ENCODE data around the gene RPA1.

Gene RPA1

DNA sequence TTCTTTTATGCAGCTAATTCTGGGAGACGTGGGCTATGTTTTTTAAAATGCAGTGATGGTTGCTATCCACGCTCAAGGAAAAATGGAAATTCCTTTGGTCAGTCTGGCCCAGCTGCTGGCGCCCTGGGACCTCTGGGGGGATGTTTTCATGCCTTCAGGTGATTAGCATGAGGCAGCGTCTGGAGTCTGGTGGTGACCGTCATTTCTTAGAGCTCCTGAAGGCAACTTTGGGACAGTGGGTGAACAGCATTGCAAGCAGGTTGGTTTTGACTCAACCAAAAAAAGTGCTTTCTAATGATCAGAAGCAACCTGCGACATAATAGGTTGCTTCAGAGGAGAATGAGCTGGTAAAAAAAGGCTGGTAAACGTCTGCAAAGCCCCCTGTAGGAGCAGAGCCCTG lies 82.3 kb downstream of the RPA1 start:
- no peak for DNase-seq

DNA sequence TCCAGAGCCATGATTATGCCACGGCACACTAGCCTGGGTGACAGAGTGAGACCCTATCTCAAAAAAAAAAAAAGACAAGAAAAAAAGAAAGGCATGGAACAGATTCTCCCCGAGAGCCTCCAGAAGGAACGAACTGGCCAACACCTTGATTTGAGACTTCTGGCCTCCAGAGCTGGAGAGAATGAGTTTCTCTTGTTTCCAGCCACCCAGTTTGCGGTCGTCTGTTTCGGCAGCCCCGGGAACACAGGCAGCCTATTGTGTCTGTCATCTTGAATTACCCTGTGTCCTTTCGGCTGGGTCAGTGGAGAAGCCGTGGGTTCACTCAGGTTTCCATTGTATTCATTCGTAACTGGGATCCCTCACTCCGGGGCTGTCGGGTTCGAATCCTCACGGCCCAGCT lies 83.9 kb downstream of the RPA1 start:
- DNase-seq: no peak

GRCh38 chr17:1914661-1915083 lies 84.9 kb downstream of the RPA1 start:
- no peak for DNase-seq

GRCh38 chr17:1915889-1916288 lies 86.1 kb downstream of the RPA1 start:
- no peak for DNase-seq

DNA sequence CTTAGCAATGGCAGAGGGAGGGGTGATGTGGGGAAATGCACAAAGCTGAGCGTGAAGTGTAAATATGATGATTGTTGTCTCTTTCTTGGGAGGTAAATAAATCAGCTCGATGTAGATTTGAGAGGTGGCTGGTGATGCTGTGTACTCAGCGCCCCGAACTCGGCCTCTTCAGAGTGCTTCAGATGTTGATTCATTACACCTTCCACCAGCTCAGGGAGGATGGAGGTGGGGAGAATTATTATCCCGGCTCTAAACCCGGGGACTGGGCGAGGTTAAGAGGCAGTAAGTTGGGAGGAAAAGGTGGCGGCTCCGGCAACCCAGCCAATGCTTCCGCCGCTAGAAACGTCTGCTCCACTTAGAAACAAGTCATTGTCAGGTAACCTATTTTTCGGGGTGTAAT lies 86.5 kb downstream of the RPA1 start:
- no peak for DNase-seq

DNA sequence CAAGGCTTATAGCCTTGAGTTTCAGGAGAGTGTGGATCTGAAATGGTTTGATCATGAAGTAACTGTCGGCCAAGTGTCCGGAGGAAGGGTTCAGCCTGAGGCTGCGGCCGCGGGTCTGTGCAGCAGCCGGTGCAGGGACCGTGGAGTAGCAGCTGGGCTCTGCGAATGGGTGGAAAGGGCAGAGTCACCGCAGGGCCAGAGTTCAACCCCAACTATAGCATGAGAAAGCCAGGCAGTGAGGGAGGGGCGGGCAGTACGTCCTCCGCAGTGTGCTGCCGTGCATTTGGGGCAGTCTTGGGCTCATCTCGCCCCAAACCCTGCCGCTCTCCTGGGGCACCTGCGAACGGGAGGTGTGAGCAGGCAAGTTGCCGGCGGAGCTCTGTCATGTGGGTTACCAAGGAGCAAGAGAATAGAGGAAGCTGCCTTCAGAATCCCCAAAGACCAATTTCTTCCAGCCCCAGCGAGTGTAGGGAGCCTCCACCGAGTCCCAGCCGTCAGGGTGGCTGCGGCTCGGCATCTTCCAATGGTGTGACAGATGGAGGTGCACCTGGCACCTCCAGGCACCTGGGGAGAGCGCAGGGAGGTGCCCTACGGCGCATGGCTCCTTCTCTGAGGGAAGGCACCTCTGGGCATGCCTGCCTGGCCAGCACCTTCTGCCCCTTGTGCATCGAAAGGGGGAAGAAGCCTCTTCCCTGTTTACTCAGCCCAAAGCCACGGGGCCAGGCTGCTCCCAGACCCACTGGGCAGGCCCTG lies 87.3 kb downstream of the RPA1 start:
- no peak for DNase-seq

- no peak for DNase-seq
These were observed 88.7 kb downstream of the RPA1 start for GRCh38 chr17:1918346-1919162.

GRCh38 chr17:1919201-1919600 lies 89.4 kb downstream of the RPA1 start:
- DNase-seq: no peak

GRCh38 chr17:1920948-1921351 lies 91.1 kb downstream of the RPA1 start:
- DNase-seq: no peak

- DNase-seq: no peak
These were observed 99.2 kb downstream of the RPA1 start for GRCh38 chr17:1928976-1929375.

- DNase-seq: no peak
These were observed 100.5 kb downstream of the RPA1 start for GRCh38 chr17:1930337-1930645.

GRCh38 chr17:1931844-1932579 lies 102.2 kb downstream of the RPA1 start:
- no peak for DNase-seq

GRCh38 chr17:1933875-1934715 lies 104.3 kb downstream of the RPA1 start:
- DNase-seq: no peak

DNA sequence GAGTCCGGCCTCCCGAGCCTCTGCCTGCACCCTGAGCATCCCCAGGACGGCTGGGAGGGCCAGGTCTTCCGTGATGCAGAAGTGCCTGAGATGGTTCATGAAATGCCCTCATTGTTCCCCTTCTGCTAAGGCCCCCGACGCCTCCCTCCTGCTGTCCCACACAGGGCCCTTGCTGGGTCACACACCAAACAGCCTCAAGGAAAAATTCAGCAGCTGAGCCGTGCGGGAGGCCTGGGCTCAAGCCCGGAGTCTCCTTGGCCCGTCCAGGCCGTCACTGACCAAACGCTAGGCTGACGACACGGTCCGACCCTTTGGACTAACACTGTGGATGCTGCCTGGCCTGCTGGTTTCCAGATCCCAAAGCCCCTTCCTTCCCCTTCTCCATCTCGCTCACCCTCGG lies 105.1 kb downstream of the RPA1 start:
- no peak for DNase-seq

GRCh38 chr17:1936766-1937165 lies 107.0 kb downstream of the RPA1 start:
- DNase-seq: no peak

- DNase-seq: no peak
These were observed 107.7 kb downstream of the RPA1 start for GRCh38 chr17:1937461-1937860.

DNA sequence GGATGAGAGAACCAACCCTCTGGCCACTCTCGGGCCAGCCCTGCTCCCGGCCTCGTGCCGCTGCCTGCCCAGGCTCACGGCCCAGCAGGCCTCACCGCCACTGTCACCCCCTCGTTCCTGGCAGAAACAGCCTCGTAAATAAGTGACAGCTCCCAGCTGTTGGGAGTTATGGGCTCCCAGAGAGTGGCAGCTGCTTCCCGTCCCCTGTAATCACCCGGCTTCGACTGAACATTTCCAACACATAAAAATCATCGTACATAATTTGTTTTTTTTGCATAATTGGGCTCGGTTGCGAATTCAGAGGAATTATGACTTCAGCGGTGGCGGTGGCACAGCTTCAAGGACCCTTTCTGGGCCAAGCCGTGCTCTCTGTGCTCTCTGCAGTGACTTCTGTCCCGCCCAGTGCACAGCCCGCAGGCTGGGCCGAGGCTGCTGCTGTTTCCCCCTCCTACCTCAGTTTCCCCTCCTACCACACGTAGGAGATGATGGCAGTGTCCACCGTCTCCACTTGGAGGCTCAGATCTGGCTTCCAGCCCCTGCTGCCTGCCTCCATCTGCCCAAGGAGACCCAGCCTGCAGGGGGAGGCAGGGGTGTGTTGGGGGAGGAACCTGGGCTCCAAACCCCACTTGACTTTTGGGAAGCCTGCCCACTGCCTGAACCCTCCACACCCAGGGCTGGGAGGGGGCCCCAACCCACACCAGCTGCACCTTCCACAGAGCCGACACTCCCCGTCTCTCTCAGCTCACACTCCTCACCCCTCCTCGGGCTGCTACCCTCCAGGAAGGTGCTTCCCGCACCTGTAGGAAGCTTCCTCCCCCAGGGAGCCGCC lies 110.4 kb downstream of the RPA1 start:
- DNase-seq: no peak

DNA sequence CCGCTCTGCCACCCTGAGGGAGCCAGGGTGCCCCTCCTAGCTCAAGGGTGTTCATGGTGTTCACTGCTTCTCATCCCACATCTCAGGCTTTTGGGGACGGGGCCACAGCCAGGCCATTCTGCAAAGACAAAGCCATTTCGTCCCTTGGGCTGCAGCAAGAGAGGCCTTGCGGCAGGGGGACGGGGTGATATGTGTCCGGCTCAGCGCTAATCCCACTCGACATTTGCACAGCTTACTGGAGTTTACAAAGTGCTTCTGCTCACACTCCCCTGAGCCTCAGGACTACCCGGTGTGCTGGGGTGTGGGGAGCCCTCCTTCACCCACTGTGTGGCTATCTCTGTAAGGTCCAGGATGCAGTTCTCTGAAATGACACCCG lies 111.0 kb downstream of the RPA1 start:
- DNase-seq: no peak

- DNase-seq: no peak
These were observed 111.7 kb downstream of the RPA1 start for GRCh38 chr17:1941272-1942065.

DNA sequence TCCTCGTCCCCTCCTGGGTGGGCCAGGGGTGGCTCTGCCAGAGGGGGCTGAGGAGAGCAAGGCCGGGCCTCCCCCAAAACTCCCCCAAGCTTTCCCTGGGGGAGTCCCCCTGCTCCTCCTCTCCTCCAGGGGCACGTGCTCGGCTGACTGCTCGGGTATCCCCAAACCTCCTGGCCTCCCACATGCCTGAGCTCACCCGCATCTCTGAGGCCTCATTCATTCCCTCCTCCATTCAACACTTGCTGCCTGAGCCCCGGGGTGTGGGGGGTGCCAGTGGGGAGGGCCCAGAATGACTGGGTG lies 112.2 kb downstream of the RPA1 start:
- DNase-seq: no peak

DNA sequence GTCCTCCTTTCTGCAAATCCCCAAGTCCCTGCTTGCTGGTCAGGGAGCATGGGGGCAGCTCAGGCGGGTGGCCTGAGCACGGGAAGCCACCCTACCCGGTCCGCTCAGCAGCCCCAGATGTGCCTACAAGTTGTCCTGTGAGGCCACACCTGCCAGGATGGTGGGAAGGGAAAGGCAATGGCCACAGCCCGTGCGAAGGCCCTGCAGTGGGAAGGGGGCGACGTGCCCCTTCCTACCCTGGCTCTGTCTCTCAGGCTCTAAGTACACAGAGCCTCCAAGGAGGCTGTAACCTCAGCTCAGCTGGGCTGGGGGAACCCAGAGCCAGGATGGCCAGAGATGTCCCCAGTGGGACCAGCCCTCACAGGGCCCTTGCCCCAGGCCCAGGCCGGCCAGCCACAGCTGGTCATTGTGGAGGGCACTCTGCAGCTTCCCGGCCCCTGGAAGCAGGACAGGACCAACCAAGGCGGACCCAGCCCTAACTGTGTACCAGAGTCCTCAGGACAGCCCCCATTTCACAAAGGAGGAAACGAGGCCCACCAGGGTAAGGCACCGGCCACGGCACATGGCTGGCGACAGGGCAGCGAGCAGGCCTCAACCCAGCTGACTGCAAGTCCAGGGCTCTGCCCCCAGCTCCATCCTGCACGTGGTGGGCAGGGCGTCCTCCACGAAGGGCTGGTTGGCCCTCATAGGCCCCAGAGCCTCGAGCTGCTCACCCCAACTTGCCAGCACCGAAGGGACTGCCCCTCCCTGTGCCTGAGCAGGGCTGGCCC lies 113.0 kb downstream of the RPA1 start:
- DNase-seq: no peak

Data from NCI-H1417 treated with DMSO at 0.1 percent for 48 hours (cell line).